Osteoblast (primary cell): ENCODE measurements around the gene MUC4. TPM values are rescaled to one million over a fixed set of nuclear protein-coding genes. Genes with fewer than 3 reads are reported as not detected.

Source experiments
- DNase-seq: peaks from one replicate; pipeline ENCODE4 v3.0.0; 2011; ENCODE audit warnings: low spot score, mixed read lengths; ENCODE audit not compliant: insufficient read length; ENCODE audit errors: missing footprints
- H2AFZ ChIP-seq: 2 replicates; pipeline ENCODE4 v1.6.0; 2011; ENCODE audit warnings: mild to moderate bottlenecking, low read length
- H3K27ac ChIP-seq: 2 replicates; pipeline ENCODE4 v1.5.1; 2011; ENCODE audit warnings: mild to moderate bottlenecking, low read depth, low read length, moderate library complexity
- H3K27me3 ChIP-seq: 2 replicates; pipeline ENCODE4 v1.6.0; 2012; ENCODE audit warnings: mild to moderate bottlenecking, control low read depth, inconsistent platforms, low read length, moderate library complexity; ENCODE audit not compliant: insufficient read depth
- H3K36me3 ChIP-seq: 2 replicates; pipeline ENCODE4 v1.5.1; 2011; ENCODE audit warnings: mild to moderate bottlenecking, low read length, control low read depth, moderate library complexity; ENCODE audit not compliant: insufficient read depth
- H3K4me1 ChIP-seq: 2 replicates; pipeline ENCODE4 v1.5.1; 2011; ENCODE audit warnings: mild to moderate bottlenecking, low read length, control low read depth, moderate library complexity; ENCODE audit not compliant: insufficient read depth
- H3K4me2 ChIP-seq: 2 replicates; pipeline ENCODE4 v1.6.0; 2011; ENCODE audit warnings: mild to moderate bottlenecking, low read length; ENCODE audit not compliant: insufficient read depth
- H3K4me3 ChIP-seq: fragments of 200-600 bp; sonication (generic); 3 replicates; pipeline ENCODE4 v1.5.1; 2012; ENCODE audit warnings: mild to moderate bottlenecking, low read length, inconsistent platforms; ENCODE audit not compliant: insufficient read depth
- H3K79me2 ChIP-seq: 2 replicates; pipeline ENCODE4 v1.6.0; 2012; ENCODE audit warnings: mild to moderate bottlenecking, low read length, control low read depth, inconsistent platforms; ENCODE audit not compliant: insufficient read depth
- H3K9me3 ChIP-seq: 2 replicates; pipeline ENCODE4 v1.5.1; 2011; ENCODE audit warnings: low read depth, low read length, control low read depth
- H4K20me1 ChIP-seq: 2 replicates; pipeline ENCODE4 v1.6.0; 2012; ENCODE audit warnings: mild to moderate bottlenecking, low read length, control low read depth; ENCODE audit not compliant: insufficient read depth
- CTCF ChIP-seq: IDR thresholded peaks from 2 replicates; pipeline ENCODE4 v1.5.1; 2011; ENCODE audit warnings: mild to moderate bottlenecking, low read depth, low read length, moderate library complexity; ENCODE audit errors: extremely low read depth
- total RNA-seq: library from RNA; depleted of rRNA; stranded (reverse); fragments of >200 nt; gene quantifications from 2 replicates; pipeline ENCODE4 v1.2.3, GENCODE V29; 2012

The MUC4 gene
- total RNA-seq, 1 donor = not detected

GRCh38 chr3:195809796-195810454 lies 1.8 kb downstream of the MUC4 start:
- TF ChIP-seq CTCF = no peak

GRCh38 chr3:195809291-195809785 lies 2.4 kb downstream of the MUC4 start:
- peak; percentile 61 for DNase-seq
- peaks cover 14% of the 10 kb centered on the region for H3K27me3 ChIP-seq
- H3K36me3 ChIP-seq = no peaks in the 10 kb centered on the region
- no peak overlapping the region for H2AFZ ChIP-seq
- H3K4me3 ChIP-seq = no peak overlapping the region
- H3K4me2 ChIP-seq = no peak overlapping the region
- H3K4me1 ChIP-seq = no peaks in the 10 kb centered on the region
- H4K20me1 ChIP-seq = no peaks in the 10 kb centered on the region
- H3K9me3 ChIP-seq = no peaks in the 10 kb centered on the region
- H3K27ac ChIP-seq = no peak overlapping the region
- no peaks in the 10 kb centered on the region for H3K79me2 ChIP-seq
- no peak for TF ChIP-seq CTCF

More at GRCh38 chr3:195809796-195810454, 1.8 kb downstream of the MUC4 start:
- Histone ChIP-seq H4K20me1 (no peaks in the 10 kb centered on the region), H3K79me2 (no peaks in the 10 kb centered on the region), H3K4me3 (no peak overlapping the region), H3K27ac (no peak overlapping the region), H3K9me3 (no peaks in the 10 kb centered on the region), H3K36me3 (no peaks in the 10 kb centered on the region), H3K27me3 (peaks cover 10% of the 10 kb centered on the region), H3K4me2 (no peak overlapping the region), H2AFZ (no peak overlapping the region), H3K4me1 (no peaks in the 10 kb centered on the region)
- peak; percentile 60 for DNase-seq

- Histone ChIP-seq H3K9me3 (no peaks in the 10 kb centered on the region), H3K79me2 (no peaks in the 10 kb centered on the region), H3K36me3 (no peaks in the 10 kb centered on the region), H3K27ac (no peak overlapping the region), H2AFZ (no peak overlapping the region), H3K4me3 (no peak overlapping the region), H3K4me1 (no peaks in the 10 kb centered on the region), H3K27me3 (peaks cover 19% of the 10 kb centered on the region), H3K4me2 (no peak overlapping the region), H4K20me1 (no peaks in the 10 kb centered on the region)
- DNase-seq = peak; percentile 55
- no peak for TF ChIP-seq CTCF
Observed at GRCh38 chr3:195808741-195809290, 2.9 kb downstream of the MUC4 start.

GRCh38 chr3:195807681-195808121 lies 4.0 kb downstream of the MUC4 start:
- Histone ChIP-seq H2AFZ (no peak overlapping the region), H3K4me2 (no peak overlapping the region), H3K4me3 (no peak overlapping the region), H3K27me3 (peaks cover 28% of the 10 kb centered on the region), H3K36me3 (no peaks in the 10 kb centered on the region), H4K20me1 (no peaks in the 10 kb centered on the region), H3K79me2 (no peaks in the 10 kb centered on the region), H3K4me1 (no peaks in the 10 kb centered on the region), H3K27ac (no peak overlapping the region), H3K9me3 (no peaks in the 10 kb centered on the region)
- peak; percentile 52 for DNase-seq
- no peak for TF ChIP-seq CTCF
